Right cardiac atrium (tissue), 5 donors: ENCODE measurements around the gene MINDY4. TPM values are rescaled to one million over a fixed set of nuclear protein-coding genes. Genes with fewer than 3 reads are reported as not detected.

ENCODE experiments used
- ATAC-seq, 2 donors: fragments of 200-7000 bp; cut with Tn5 transposase; one replicate each; pipeline versions ENCODE4 v1.8.0 to v1.9.1; 2020; ENCODE audit warnings: moderate library complexity in 2 of 2, mild to moderate bottlenecking in 1 of 2
- DNase-seq, 3 donors: peaks; one replicate each; pipeline ENCODE4 v3.0.0-alpha.2; 2020
- H3K27ac ChIP-seq: one replicate; pipeline ENCODE4 v1.5.1; 2013; ENCODE audit warnings: mild to moderate bottlenecking, low read length, control low read depth, moderate library complexity
- H3K27me3 ChIP-seq: one replicate; pipeline ENCODE4 v1.6.1; 2013; ENCODE audit not compliant: control insufficient read depth, insufficient read depth
- H3K4me1 ChIP-seq: one replicate; pipeline ENCODE4 v1.6.1; 2013; ENCODE audit warnings: low read length; ENCODE audit not compliant: control insufficient read depth, insufficient read depth
- H3K4me3 ChIP-seq: one replicate; pipeline ENCODE4 v1.5.1; 2013; ENCODE audit warnings: low read length, control low read depth
- H3K9me3 ChIP-seq: one replicate; pipeline ENCODE4 v1.6.1; 2013; ENCODE audit warnings: low read length; ENCODE audit not compliant: control insufficient read depth
- WGBS: extraction: QIAGEN DNeasy Blood & Tissue Kit; methylation state at CpG from one replicate; pipeline ENCODE4 v1.1.7; 2013; 5-methylcytosine and 5-hydroxymethylcytosine counted together
- intact Hi-C, 4 donors: fragments of 100-400 bp; cut with DNase I; formaldehyde crosslinking; loops; one replicate each; pipeline versions ENCODE4 v1.11.0 to v1.14.0; 2022 to 2023
- polyA plus RNA-seq: library from polyadenylated mRNA; stranded (reverse); fragments of 200-250 nt; gene quantifications from one replicate; pipeline ENCODE4 v1.2.3, GENCODE V29; 2013
- total RNA-seq, 4 donors: library from RNA; stranded (reverse); fragmentation: NEBNext Ultra II Directional; extraction: Animal tissue kit (Norgen Biotek cat#: 25700); gene quantifications; one replicate each; pipeline ENCODE4 v1.2.1, GENCODE V29; 2021
- donor health status: healthy with polysubstance abuse.
- donor health status: DM: no; HTN: yes; CAD: no.
- donor health status: DM: no; HTN: no; CAD: no.
- donor health status: DM: no; HTN: yes; CAD: no; lungs with severe emphysema.
- donor health status: DM: yes; HTN: yes; CAD: no.

The MINDY4 gene
- total and polyA plus RNA-seq, 5 donors, result 2.3 to 6.0 (median 5.2) TPM

GRCh38 chr7:30795161-30795948 is 24.1 kb downstream of the MINDY4 start:
- no peak overlapping the region for H3K27ac ChIP-seq
- no peaks in the 10 kb centered on the region for H3K9me3 ChIP-seq
- no peaks in the 10 kb centered on the region for H3K27me3 ChIP-seq
- no peak overlapping the region for H3K4me3 ChIP-seq
- ATAC-seq, result no peak
- peaks cover 6% of the 10 kb centered on the region for H3K4me1 ChIP-seq
- intact Hi-C loops, result loop anchor here in 2 of 4 donors (5.0 to 10.0 kb wide), 2 partner anchors 182 to 839 kb away; no protein-coding TSS in a partner anchor
- no peak for DNase-seq
- 67% methylated on average over 2 of the region's 2 CpGs for WGBS

- Histone ChIP-seq H3K27me3 (no peaks in the 10 kb centered on the region), H3K9me3 (no peaks in the 10 kb centered on the region), H3K4me1 (peaks cover 6% of the 10 kb centered on the region), H3K27ac (no peak overlapping the region), H3K4me3 (no peak overlapping the region)
- DNase-seq, result no peak
- 55% methylated on average over 1 of the region's 1 CpG for WGBS
- ATAC-seq, result no peak
- intact Hi-C loops, result loop anchor here in 2 of 4 donors (5.0 to 10.0 kb wide), 2 partner anchors 181 to 839 kb away; no protein-coding TSS in a partner anchor
Measured at GRCh38 chr7:30796105-30796869, 25.1 kb downstream of the MINDY4 start.

GRCh38 chr7:30797176-30798040 is 26.2 kb downstream of the MINDY4 start:
- H3K9me3 ChIP-seq, result no peaks in the 10 kb centered on the region
- intact Hi-C loops, result loop anchor here in 2 of 4 donors (5.0 to 10.0 kb wide), 2 partner anchors 180 to 837 kb away; no protein-coding TSS in a partner anchor
- no peak overlapping the region for H3K4me3 ChIP-seq
- ATAC-seq (no peak), DNase-seq (no peak)
- no peak overlapping the region for H3K27ac ChIP-seq
- WGBS, result 61% methylated on average over 8 of the region's 8 CpGs
- H3K4me1 ChIP-seq, result peaks cover 6% of the 10 kb centered on the region
- H3K27me3 ChIP-seq, result no peaks in the 10 kb centered on the region

- no peak overlapping the region for H3K27ac ChIP-seq
- H3K4me3 ChIP-seq, result no peak overlapping the region
- no peaks in the 10 kb centered on the region for H3K9me3 ChIP-seq
- intact Hi-C loops, result loop anchor here in 2 of 4 donors (5.0 to 10.0 kb wide), 2 partner anchors 178 to 835 kb away; no protein-coding TSS in a partner anchor
- H3K27me3 ChIP-seq, result no peaks in the 10 kb centered on the region
- H3K4me1 ChIP-seq, result peaks cover 6% of the 10 kb centered on the region
- ATAC-seq (peak; percentile 19 to 63), DNase-seq (peak; percentile 57 to 82 (median 65))
- WGBS, result 42% methylated on average over 2 of the region's 2 CpGs
Measured at GRCh38 chr7:30799206-30799975, 28.2 kb downstream of the MINDY4 start.

GRCh38 chr7:30799976-30800661 is 28.9 kb downstream of the MINDY4 start:
- Histone ChIP-seq H3K27me3 (no peaks in the 10 kb centered on the region), H3K27ac (no peak overlapping the region), H3K4me3 (no peak overlapping the region), H3K9me3 (no peaks in the 10 kb centered on the region), H3K4me1 (peaks cover 8% of the 10 kb centered on the region)
- intact Hi-C loops, result loop anchor here (2.0 to 10.0 kb wide), 7 partner anchors 175 to 835 kb away; no protein-coding TSS in a partner anchor
- peak in 1 of 2 donors; percentile 3 for ATAC-seq
- 76% methylated on average over 5 of the region's 5 CpGs for WGBS
- DNase-seq, result no peak

GRCh38 chr7:30800785-30801252 is 29.6 kb downstream of the MINDY4 start:
- no peak overlapping the region for H3K27ac ChIP-seq
- DNase-seq, result peak in 1 of 3 donors; percentile 53
- WGBS, result 37% methylated on average over 6 of the region's 6 CpGs
- H3K4me3 ChIP-seq, result no peak overlapping the region
- H3K4me1 ChIP-seq, result peaks cover 9% of the 10 kb centered on the region
- H3K27me3 ChIP-seq, result no peaks in the 10 kb centered on the region
- no peaks in the 10 kb centered on the region for H3K9me3 ChIP-seq
- intact Hi-C loops, result loop anchor here (2.0 to 10.0 kb wide), 5 partner anchors 174 to 336 kb away; no protein-coding TSS in a partner anchor
- peak; percentile 65 to 66 for ATAC-seq

- ATAC-seq, result no peak
- WGBS, result 92% methylated on average over 4 of the region's 4 CpGs
- no peak overlapping the region for H3K27ac ChIP-seq
Measured at GRCh38 chr7:30802812-30803211, 31.6 kb downstream of the MINDY4 start.

GRCh38 chr7:30804078-30804661 is 33.0 kb downstream of the MINDY4 start:
- WGBS, result 66% methylated on average over 3 of the region's 3 CpGs
- H3K4me1 ChIP-seq, result peaks cover 6% of the 10 kb centered on the region
- ATAC-seq, result no peak

More at GRCh38 chr7:30802812-30803211, 31.6 kb downstream of the MINDY4 start:
- Histone ChIP-seq H3K4me3 (no peak overlapping the region), H3K27me3 (no peaks in the 10 kb centered on the region), H3K4me1 (peaks cover 6% of the 10 kb centered on the region), H3K9me3 (no peaks in the 10 kb centered on the region)
- no peak for DNase-seq
- intact Hi-C loops, result loop anchor here (5.0 to 10.0 kb wide), 3 partner anchors 172 to 334 kb away; no protein-coding TSS in a partner anchor

More at GRCh38 chr7:30804078-30804661, 33.0 kb downstream of the MINDY4 start:
- no peaks in the 10 kb centered on the region for H3K9me3 ChIP-seq
- H3K4me3 ChIP-seq, result no peak overlapping the region
- no peak for DNase-seq
- H3K27me3 ChIP-seq, result no peaks in the 10 kb centered on the region
- no peak overlapping the region for H3K27ac ChIP-seq
- intact Hi-C loops, result loop anchor here (5.0 to 10.0 kb wide), 3 partner anchors 171 to 333 kb away; no protein-coding TSS in a partner anchor
